GM13976 (cell line): Measurements from ENCODE around the gene RFX2.

Experiments
- DNase-seq: peaks from one replicate; pipeline ENCODE4 v3.0.0; 2012; ENCODE audit warnings: low spot score
- in situ Hi-C: fragments of 300-500 bp; cut with MboI; formaldehyde crosslinking; loops from one replicate; pipeline ENCODE4 v1.12.0; 2022; ENCODE audit warnings: low sequenced_read_pairs, mixed read lengths, inconsistent platforms; ENCODE audit not compliant: unreplicated experiment
- TF ChIP-seq, protein P1 (sequence below): IDR thresholded peaks from 2 replicates; pipeline ENCODE4 v1.5.1; 2012; ENCODE audit warnings: borderline replicate concordance, mild to moderate bottlenecking; ENCODE audit not compliant: insufficient read depth; ENCODE audit errors: extremely low read depth, missing control alignments, control extremely low read depth

RFX2 gene

GRCh38 chr19:5997371-5997770 is 112.9 kb downstream of the RFX2 start:
- TF ChIP-seq, protein P1, sequence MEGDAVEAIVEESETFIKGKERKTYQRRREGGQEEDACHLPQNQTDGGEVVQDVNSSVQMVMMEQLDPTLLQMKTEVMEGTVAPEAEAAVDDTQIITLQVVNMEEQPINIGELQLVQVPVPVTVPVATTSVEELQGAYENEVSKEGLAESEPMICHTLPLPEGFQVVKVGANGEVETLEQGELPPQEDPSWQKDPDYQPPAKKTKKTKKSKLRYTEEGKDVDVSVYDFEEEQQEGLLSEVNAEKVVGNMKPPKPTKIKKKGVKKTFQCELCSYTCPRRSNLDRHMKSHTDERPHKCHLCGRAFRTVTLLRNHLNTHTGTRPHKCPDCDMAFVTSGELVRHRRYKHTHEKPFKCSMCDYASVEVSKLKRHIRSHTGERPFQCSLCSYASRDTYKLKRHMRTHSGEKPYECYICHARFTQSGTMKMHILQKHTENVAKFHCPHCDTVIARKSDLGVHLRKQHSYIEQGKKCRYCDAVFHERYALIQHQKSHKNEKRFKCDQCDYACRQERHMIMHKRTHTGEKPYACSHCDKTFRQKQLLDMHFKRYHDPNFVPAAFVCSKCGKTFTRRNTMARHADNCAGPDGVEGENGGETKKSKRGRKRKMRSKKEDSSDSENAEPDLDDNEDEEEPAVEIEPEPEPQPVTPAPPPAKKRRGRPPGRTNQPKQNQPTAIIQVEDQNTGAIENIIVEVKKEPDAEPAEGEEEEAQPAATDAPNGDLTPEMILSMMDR, result no peak
- in situ Hi-C loops, result no loop called here
- no peak for DNase-seq

- in situ Hi-C loops, result no loop called here
- TF ChIP-seq, protein P1, result no peak
- no peak for DNase-seq
These were observed 113.5 kb downstream of the RFX2 start for GRCh38 chr19:5996623-5997320.

- in situ Hi-C loops, result no loop called here
- TF ChIP-seq, protein P1, result no peak
- no peak for DNase-seq
These were observed 114.2 kb downstream of the RFX2 start for GRCh38 chr19:5996102-5996501.

DNA sequence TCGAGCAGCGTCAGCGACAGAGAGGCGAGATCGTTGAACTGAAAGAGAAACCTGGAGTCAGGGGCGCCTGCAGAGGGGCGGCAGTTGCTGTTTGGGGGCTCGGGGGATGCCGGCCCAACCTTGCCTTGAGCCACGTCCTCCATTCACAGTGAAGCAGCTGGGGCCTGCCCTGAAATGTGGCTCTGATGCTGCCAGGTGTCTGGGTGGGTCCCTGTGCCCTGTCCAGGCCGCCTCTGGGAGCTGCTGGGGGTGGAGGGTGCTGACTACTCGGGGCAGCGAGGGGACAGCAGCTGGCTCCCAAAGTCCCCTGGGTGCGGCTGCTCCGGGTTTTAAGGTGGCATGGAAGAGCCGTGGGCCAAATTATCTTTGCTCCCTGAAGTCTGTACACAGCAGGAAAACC is 114.7 kb downstream of the RFX2 start:
- no peak for DNase-seq
- in situ Hi-C loops, result no loop called here
- TF ChIP-seq, protein P1, result no peak

GRCh38 chr19:5994405-5995165 is 115.7 kb downstream of the RFX2 start:
- in situ Hi-C loops, result no loop called here
- TF ChIP-seq, protein P1, result no peak
- DNase-seq, result no peak

GRCh38 chr19:5993648-5994358 is 116.5 kb downstream of the RFX2 start:
- no peak for DNase-seq
- in situ Hi-C loops, result no loop called here

More at GRCh38 chr19:5993648-5994358, 116.5 kb downstream of the RFX2 start:
- TF ChIP-seq, protein P1, result no peak
